NCI-H526 treated with DMSO at 0.1 percent for 48 hours (cell line): Measurements from ENCODE around the gene SLC6A3.
"Not testable (repeated sequence)": the region's sequence is repeated elsewhere in the genome, so short reads cannot be mapped to it uniquely, and the experiment has no call there.

Source experiments
- DNase-seq: peaks from one replicate; lab custom pipeline; 2025; lab: John Stamatoyannopoulos, UW

Gene SLC6A3

DNA sequence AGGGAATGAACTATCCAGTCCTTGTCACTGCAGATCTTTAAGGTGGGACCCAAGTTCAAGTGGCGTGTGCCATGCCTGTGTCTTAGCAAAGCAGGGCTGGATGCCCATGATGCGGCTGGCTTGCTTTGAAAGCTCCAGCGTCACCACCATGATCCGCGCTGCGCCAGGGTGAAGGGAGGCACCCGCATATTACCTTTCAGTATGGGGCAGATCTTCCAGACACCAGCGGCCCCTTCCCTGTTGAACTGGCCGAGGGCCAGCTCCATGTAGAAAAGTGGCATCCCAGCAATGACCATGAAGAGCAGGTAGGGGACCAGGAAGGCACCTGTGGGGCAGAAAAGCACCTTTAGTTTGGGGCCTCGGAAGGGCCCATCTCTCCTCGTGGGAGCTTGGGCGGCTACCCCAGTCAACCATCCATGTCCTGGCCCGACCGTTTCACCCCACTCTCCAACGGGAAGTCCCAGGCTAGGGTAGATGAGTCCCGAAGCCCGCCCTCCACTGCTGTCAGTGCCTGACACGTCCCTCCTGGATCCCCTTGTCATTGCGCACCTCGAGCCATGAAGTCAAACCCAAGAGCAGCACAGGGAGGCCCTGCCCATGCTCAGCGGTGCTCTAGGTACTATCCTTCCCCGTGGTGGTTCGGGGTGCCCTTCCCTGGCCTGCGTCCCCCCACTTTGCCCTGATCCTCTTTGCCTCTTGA lies 3.9 kb downstream of the SLC6A3 start:
- DNase-seq, result no peak

DNA sequence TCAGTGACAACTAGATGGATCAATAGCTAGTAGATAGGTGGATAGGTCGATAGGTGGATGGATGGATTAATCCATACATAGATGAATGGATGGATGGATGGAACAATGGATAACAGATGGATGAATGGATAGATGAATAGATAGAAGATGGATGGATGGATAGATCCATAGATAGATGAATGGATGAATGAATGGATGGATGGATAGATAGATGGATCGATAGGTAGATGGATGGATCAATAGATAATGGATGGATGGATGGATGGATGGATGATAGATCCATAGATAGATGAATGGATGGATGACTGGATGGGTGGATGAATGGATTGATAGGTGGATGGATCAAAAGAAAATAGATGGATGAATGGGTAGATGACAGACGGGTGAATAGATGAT lies 5.1 kb downstream of the SLC6A3 start:
- DNase-seq, result no peak

DNA sequence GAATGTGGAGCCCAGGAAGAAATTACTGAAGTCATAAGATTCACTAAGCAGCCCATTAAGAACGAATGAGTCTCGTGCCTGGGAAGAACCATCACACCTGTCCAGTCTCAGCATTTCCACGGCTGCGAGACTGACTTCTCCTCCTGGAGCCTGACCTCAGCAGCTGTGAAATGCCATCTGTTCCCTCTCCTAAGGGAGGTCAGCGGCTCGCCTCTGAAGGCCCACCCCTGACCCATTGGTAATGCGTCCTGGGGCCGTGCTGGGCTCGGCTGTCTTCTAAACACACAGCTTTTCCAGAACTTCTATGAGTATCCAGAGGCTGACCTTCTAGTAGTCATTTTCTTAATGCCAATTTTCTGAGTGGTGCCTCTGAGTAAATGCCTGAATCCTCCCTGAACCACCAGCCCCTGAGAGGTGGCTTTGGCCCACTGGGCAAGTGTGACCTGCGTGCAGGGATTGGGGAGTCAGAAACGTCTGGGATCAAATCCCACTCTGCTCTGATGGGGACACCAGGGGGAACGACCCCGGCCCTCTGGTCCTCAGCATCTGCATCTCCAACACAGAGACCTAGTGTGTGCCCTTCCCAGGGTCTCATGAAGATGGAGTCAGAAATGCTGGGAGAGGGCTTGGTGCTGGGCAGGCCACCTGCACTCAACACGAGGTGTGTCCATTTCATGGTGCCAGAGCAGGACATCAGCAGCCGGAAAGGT lies 5.7 kb downstream of the SLC6A3 start:
- DNase-seq, result no peak

DNA sequence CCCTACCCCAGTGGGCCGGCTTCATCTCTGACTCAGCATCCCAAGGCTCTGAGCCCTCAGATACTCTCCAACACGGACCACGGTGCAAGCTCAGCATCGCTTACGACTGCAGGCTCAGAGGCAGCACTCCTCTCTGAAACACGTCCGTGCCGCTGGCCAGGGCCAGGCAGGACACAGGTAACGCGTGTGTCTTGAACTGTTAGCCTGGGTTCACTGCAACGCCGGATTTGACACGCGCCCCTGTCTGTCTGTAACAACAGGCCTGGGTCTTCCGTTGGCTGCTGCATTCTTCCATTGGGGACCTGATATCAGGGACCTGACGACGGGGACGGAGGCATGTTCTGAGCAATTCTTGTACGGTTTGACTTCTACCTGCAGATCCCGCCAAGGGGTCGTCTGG lies 6.4 kb downstream of the SLC6A3 start:
- DNase-seq, result no peak

DNA sequence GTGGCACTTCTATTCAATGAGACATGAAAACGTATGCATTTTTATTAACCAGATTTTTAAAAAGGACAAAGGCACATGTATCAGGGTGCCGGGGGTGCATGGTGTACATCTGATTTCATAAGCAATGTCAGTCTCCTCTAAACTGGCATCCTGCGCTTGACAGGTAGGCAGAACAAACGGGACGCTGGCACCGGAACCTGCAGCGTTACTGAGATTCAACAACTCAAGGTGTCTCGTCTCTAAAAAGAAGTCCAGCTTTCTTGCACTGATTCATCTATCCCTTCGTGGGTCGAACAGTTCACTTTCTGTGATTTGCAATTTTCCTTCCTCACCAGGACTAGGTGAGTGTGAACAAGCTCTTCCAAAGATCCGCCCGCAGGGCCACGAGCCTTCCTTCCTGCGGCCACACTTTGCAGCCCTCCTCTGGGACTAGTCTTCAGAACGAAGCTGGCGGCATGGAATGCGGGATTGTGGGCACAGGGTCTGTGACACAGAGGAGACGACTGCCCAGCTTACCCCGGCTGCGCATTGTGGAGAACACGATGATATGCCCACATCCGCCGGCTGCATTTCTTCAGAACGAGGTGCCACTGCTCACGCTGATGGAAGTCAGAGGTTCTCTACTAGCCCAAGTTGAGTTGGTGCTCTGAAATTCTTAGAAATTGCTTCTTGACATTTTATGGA lies 7.2 kb downstream of the SLC6A3 start:
- DNase-seq, result no peak

DNA sequence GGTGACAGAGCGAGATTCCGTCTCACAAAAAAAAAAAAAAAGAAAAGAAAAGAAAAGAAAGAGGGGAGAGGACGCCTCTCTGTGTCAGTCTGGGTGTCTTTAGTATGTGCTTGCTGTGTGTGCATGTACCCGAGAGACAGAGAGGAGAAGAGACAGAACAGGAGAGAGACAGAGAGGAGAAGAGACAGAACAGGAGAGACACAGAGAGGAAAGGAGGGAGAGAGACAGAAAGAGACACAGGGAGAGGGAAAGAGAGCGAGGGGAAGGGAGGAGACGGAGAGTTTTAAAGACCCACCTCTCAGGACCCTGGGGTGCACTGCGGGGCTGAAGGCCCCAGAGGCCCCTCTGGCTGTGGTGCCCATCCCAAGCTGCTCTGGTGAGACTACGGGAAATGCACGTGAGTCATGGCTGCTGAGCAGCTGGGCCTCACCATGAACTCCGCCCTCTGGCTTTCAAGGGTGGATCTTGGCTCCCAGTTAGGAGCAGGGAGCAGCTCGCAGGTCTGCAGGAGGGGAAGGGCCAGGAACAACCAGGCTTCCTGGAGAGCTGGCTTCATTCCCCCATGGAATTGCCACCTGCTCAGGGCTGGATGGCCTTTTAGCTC lies 7.9 kb downstream of the SLC6A3 start:
- DNase-seq, result no peak

DNA sequence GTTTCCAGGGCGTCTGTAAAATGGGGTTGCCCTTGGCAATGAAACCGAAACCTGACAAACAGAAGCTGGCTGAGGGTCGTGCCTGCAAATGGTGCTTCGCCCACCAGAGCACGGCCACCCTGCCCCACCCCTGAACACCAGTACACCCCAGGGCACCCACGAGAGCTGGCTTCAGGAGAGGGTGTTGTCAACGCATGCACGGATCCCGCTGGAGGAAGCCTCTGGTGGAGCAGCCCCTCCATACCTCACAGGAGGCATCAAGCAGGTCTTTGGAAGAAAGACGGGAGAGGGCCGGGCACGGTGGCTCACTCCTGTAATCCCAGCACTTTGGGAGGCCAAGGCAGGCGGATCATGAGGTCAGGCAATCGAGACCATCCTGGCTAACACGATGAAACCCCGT lies 8.6 kb downstream of the SLC6A3 start:
- no peak for DNase-seq

DNA sequence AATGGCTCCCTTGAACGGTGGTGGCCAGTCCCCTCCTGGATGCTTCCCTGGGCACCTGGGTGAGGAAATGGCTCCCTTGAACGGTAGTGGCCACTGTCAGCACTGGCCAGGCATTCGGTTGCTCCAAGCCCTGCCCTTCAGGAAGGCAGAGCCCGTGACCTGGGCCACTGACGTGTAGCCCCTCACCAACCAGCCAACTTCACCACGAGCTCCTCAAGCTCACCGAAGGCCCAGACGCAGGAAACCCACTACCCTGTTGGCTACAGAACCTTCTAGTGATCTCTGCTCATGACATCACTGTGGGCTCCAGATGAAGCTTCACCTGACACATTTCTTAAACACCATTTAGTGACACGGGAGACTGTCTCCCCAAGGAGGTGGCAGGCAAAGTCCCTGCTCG lies 9.2 kb downstream of the SLC6A3 start:
- DNase-seq, result no peak

DNA sequence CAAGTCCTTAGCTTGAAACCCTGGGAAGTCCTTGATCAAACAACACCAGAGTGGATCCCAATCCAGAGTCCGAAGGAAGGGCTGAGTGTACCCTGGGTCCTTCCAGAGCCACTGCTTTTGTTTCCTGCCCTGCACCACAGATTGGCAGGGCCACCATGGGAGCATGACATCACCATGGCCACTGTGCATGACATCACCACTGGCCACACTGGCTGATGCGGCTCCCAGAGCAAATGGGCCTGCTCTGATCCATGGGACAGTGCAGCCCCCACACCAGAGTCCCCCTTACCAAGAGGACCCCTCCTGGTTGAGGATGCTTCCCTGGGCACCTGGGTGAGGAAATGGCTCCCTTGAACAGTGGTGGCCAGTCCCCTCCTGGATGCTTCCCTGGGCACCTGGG lies 9.9 kb downstream of the SLC6A3 start:
- DNase-seq, result no peak

DNA sequence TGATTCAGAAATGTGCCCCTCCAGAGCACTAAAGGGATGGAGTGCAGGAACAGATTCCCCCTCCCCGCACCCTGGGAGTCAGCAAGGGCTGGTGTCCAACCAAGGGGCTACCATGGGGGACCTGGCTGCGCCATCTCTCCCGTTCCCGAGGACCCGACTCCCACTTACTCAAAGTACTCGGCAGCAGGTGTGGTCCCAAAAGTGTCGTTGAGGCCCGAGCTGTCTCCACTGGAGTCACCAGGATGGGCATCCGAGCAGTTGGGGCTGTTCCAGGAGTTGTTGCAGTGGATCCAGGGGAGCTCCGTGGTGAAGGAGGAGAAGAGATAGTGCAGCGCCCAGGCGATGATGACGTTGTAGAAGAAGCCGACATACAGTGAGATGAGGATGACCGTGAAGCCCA lies 12.9 kb downstream of the SLC6A3 start:
- DNase-seq, result no peak

DNA sequence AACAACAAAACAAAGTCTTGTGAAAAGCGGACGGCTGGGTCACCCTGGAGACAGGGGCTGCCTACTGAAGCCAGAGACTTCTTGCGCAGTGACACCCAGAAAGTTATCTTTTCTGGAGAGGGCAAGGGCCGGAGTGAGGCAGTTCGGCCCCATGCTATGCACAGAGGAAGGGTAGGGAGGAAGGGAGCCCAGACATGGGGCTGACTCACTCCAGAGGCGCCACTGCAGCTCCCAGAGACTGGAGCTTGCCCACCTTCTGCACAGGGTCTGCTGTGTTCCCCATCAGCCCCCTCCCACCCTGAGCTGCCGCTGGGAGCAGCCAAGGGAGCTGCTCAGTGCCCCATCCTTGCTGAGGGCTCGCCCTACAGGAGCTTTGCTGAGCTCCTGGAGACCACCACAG lies 13.3 kb downstream of the SLC6A3 start:
- no peak for DNase-seq

DNA sequence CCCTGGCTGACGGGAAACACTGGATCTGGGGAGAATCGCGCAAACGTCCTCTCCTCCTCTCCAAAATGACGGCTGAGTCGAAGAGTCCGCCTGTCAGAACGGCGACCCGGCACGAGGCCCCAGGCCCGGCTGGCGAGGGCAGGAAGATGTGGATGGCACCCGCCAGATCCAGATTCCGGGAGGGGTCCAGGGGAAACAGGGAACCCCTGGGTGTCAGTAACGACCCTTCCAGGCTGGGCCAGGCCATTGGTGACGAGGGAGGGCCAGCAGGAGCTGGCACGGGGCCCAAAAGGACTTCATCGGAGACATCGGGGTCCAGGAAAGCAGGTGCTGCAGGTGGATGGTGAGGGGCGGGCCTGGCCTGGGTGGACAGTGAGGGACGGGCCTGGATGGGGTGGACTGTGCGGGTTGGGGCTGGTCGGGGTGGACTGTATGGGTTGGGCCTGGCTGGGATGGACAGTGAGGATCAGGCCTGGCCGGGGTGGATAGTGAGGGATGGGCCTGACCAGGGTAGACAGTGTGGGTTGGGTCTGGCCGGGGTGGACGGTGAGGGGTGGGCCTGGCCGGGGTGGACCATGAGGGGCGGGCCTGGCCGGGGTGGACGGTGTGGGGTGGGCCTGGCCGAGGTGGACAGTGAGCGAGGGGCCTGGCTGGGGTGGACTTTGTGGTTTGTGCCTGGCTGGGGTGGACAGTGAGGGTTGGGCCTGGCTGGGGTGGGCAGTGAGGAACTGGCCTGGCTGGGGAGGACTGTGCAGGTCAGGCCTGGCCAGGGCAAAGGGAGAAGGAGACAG lies 14.0 kb downstream of the SLC6A3 start:
- no peak for DNase-seq

DNA sequence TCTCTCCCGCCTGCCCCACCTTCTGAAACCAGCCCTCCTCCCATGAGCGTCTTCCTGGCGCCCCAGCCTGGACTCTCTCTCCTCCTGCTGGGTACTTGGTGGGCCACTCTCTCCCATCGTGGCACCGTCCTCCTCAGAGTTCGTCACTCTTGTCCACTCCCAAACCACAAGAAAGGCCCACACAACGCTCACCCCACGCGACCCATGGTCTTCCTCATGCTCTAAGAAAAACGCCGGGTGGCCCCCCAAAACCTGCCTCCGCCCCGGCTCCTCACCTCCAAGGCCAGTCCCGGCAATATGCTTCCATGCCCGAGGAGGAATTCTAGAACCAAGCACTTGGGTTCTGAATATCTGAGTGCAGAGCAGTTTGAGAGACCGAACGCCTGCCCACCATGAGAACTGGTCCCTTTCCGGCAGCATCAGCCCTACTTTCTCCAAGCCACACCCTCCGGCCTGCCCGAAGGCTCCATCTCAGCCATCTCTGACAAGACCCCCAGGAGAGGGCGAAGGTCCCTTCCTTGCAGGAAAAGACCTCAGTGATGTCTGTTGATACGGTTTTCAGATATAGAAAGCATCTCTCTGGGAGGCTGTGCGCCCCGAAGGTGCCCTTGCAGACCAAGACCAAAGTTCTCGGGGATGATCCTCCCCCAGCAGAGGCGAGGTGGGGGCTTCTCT lies 15.0 kb downstream of the SLC6A3 start:
- no peak for DNase-seq

DNA sequence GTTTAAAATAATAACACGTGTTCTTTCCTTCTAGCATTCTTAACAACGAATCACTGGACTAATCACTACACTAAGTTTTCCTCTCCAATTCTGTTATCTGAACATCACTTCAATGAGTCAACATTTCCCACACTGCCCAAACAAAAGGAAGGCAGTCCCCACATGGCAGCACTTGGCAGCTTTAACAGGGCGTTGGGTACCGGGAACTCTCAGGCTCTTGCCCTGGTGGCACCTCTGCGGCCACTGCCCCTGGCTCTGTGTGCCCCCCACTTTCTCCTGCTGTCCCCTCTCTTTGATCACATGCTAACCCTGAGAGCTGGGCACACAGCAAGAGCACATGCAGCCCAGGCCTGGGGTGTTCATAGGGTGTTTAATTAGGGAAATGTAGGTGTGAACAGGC lies 15.7 kb downstream of the SLC6A3 start:
- no peak for DNase-seq

DNA sequence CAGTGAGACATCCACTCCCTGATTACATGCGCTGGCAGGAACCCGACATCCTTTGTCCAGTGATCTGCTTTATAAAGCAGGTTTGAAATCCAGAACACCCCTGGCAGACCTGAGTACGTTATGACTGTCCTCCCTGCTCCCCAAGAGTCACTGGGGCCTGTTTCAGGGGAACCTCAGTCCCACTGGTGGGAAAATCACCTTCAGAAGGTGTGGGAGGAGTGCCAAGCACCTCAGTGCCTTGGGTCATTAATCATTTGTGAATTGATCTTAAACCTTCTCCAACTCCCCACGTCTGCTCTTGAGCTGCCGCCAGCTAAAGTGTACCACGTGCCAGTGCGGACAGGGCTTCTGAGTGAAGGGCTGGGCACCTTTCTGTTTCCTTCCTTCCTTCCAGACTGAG lies 16.2 kb downstream of the SLC6A3 start:
- DNase-seq, result no peak

DNA sequence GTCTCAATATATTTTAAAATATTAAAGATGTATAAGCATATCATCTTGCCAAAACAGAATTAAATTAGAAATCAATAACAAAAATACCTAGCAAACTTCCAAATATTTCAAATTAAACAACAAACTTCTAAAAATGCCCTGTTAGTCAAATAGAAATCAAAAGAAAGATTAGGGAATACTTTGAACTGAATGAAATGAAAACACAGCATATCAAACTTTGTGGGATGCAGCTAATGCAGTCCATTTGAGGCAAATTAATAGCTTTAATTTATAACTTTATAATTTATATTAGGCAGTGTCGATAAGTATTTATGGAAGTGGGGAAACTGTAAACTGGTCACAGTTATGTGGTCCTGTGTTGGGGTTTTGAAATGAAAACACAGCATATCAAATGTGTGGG lies 17.1 kb downstream of the SLC6A3 start:
- DNase-seq, result no peak

DNA sequence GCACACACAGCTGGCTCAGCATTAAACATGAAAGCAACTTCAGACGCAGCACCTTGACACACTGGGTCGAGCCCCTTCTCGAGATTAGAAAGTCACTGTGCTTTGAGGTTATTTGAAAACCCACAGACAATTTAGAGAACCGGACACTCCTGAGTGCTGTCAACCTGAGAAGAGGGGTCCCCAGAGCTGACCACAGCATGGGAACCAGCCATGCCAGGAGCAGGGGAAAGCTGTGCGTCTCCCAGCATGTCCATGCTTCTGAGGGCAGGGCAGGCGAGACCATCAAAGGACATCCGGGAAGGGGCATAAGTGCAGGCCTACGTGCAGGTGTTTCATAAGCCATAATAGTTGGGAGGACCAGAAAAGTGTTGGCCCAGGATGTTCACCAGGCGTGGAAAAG lies 20.5 kb downstream of the SLC6A3 start:
- no peak for DNase-seq

DNA sequence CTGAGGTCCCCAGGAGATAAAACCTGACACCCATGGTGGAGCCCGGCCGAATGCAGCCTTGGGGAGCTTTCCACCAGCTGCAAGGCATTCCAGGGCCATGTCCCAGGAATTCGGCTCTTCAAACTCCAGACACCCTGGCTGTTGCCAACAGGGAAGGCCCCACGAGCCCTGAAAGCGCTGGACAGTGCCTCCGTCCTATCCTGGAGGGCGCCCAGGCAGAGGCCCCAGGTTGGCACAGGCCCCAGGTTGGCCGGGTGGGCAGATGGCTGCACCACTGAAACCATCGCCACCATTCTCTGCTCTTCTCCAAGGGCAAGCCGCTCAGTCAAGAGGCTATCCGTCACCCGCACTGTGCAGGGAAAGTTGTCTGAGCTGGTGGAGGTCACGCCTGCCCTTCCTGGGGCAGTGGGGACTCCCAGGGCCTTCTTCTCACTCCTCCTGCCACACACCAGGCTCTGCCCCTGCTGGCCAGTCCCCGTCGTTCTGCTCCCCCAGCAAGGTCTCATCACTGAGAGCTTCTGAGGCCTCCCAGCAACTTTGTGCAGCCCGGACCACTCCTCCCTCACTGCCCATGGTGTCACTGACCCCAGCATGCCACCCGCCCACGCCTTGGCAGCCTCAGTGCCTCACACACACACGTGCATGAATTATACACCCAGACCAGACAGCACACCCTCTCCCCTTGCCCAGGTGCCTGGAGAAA lies 21.2 kb downstream of the SLC6A3 start:
- DNase-seq, result no peak

DNA sequence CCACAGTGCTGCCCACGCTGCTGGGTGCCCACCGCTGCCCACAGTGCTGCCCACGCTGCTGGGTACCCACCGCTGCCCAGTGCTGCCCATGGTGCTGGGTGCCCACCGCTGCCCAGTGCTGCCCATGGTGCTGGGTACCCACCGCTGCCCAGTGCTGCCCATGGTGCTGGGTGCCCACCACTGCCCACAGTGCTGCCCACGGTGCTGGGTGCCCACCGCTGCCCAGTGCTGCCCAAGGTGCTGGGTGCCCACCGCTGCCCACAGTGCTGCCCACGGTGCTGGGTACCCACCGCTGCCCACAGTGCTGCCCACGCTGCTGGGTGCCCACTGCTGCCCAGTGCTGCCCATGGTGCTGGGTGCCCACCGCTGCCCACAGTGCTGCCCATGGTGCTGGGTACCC lies 22.7 kb downstream of the SLC6A3 start:
- DNase-seq, result not testable (repeated sequence)

DNA sequence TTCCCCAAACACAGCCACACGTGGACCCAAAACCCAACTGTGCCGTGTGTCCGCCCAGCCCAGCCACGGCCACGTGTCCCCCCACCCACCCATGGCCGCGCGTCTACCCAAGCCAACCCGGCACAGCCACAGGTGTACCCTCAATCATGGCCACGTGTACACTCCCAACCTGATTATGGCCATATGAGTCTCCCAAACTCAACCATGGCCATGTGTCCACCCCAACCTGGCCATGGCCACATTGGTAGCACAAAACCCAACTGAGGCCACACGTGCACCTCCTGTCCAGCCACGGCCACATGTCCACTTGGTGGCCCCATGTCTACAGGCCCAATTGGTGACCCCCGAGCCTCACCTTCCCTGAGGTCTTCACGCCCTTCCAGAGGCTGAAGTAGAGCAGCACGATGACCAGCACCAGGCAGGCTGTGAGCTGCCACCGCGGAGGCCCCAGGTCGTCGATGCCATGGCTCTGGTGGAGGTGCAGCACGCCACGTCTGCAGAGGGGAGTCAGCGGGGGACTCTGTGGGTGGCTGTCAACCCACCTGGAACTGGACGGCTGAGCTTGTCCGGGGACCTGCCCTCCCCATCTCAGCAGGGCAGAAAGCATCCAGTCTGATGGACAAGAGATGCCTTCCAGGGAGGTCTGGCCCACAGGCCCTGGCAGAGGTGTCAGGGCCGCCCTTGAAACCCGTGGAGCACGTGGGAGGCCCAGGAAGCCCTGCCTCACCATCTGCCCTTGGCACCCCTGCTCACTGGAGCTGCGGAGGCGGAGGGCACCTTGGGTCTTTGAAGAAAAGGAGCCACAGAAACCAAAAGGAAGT lies 23.5 kb downstream of the SLC6A3 start:
- no peak for DNase-seq
